ENCODE results near the gene RBM25.

RBM25 gene

GRCh38 chr14:73172500-73172899 is 114.2 kb downstream of the RBM25 start:
- no peak for FAIRE-seq

- peak; percentile 77 for FAIRE-seq
Observed at GRCh38 chr14:73173092-73173735, 114.9 kb downstream of the RBM25 start.

All from A204.1 (cell line).